ENCODE data around the gene OSBPL10.

The OSBPL10 gene

GRCh38 chr3:31851278-31851677, 129.8 kb downstream of the OSBPL10 start:
- no peak for DNase-seq (ENCODE audit: low read depth, low spot score)

GRCh38 chr3:31848911-31849310, 132.2 kb downstream of the OSBPL10 start:
- no peak for DNase-seq (ENCODE audit: low read depth, low spot score)

GRCh38 chr3:31848163-31848818, 132.8 kb downstream of the OSBPL10 start:
- DNase-seq (ENCODE audit: low read depth, low spot score), result no peak

- DNase-seq (ENCODE audit: low read depth, low spot score), result no peak
Measured at GRCh38 chr3:31847760-31848159, 133.3 kb downstream of the OSBPL10 start.

GRCh38 chr3:31841515-31841914, 139.5 kb downstream of the OSBPL10 start:
- DNase-seq (ENCODE audit: low read depth, low spot score), result no peak

GRCh38 chr3:31840252-31840651, 140.8 kb downstream of the OSBPL10 start:
- no peak for DNase-seq (ENCODE audit: low read depth, low spot score)

GRCh38 chr3:31839144-31839917, 141.7 kb downstream of the OSBPL10 start:
- DNase-seq (ENCODE audit: low read depth, low spot score), result no peak

- DNase-seq (ENCODE audit: low read depth, low spot score), result no peak
Measured at GRCh38 chr3:31836131-31837075, 144.7 kb downstream of the OSBPL10 start.

GRCh38 chr3:31833391-31834190, 147.5 kb downstream of the OSBPL10 start:
- DNase-seq (ENCODE audit: low read depth, low spot score), result no peak

GRCh38 chr3:31832551-31832950, 148.5 kb downstream of the OSBPL10 start:
- no peak for DNase-seq (ENCODE audit: low read depth, low spot score)

GRCh38 chr3:31831591-31831990, 149.5 kb downstream of the OSBPL10 start:
- no peak for DNase-seq (ENCODE audit: low read depth, low spot score)

GRCh38 chr3:31829826-31830426, 151.1 kb downstream of the OSBPL10 start:
- DNase-seq (ENCODE audit: low read depth, low spot score), result no peak

- no peak for DNase-seq (ENCODE audit: low read depth, low spot score)
Measured at GRCh38 chr3:31829010-31829409, 152.1 kb downstream of the OSBPL10 start.

GRCh38 chr3:31828007-31828406, 153.1 kb downstream of the OSBPL10 start:
- no peak for DNase-seq (ENCODE audit: low read depth, low spot score)

GRCh38 chr3:31823184-31823583, 157.9 kb downstream of the OSBPL10 start:
- DNase-seq (ENCODE audit: low read depth, low spot score), result no peak

GRCh38 chr3:31821118-31821517, 159.9 kb downstream of the OSBPL10 start:
- no peak for DNase-seq (ENCODE audit: low read depth, low spot score)

GRCh38 chr3:31819441-31819840, 161.6 kb downstream of the OSBPL10 start:
- no peak for DNase-seq (ENCODE audit: low read depth, low spot score)

GRCh38 chr3:31817411-31817966, 163.6 kb downstream of the OSBPL10 start:
- no peak for DNase-seq (ENCODE audit: low read depth, low spot score)

- DNase-seq (ENCODE audit: low read depth, low spot score), result no peak
Measured at GRCh38 chr3:31815631-31816440, 165.2 kb downstream of the OSBPL10 start.

GRCh38 chr3:31815006-31815405, 166.1 kb downstream of the OSBPL10 start:
- no peak for DNase-seq (ENCODE audit: low read depth, low spot score)
